Progenitor cell of endocrine pancreas (in vitro differentiated cells): ENCODE results near the gene CRLF2. TPM values are rescaled to one million over a fixed set of nuclear protein-coding genes. Genes with fewer than 3 reads are reported as not detected.

Experiments
- DNase-seq: peaks from one replicate; pipeline ENCODE4 v3.0.0; 2021; ENCODE audit warnings: low spot score; ENCODE audit not compliant: unreplicated experiment
- H3K27ac Mint-ChIP-seq: 2 replicates; pipeline ENCODE4 v1.8.0; 2021; ENCODE audit warnings: mild to moderate bottlenecking, moderate library complexity, mixed read lengths
- H3K27me3 Mint-ChIP-seq: 2 replicates; pipeline ENCODE4 v1.8.0; 2021; ENCODE audit warnings: mixed read lengths
- H3K36me3 Mint-ChIP-seq: 2 replicates; pipeline ENCODE4 v1.8.0; 2022; ENCODE audit warnings: mixed read lengths; ENCODE audit not compliant: insufficient read depth
- H3K4me1 Mint-ChIP-seq: 2 replicates; pipeline ENCODE4 v1.8.0; 2021; ENCODE audit warnings: low read depth, mixed read lengths
- H3K4me3 Mint-ChIP-seq: 2 replicates; pipeline ENCODE4 v1.8.0; 2021; ENCODE audit warnings: low read depth, mild to moderate bottlenecking, moderate library complexity, mixed read lengths
- H3K9me3 Mint-ChIP-seq: 2 replicates; pipeline ENCODE4 v1.8.0; 2021; ENCODE audit warnings: low read depth, mixed read lengths
- CTCF ChIP-seq: fragments of 200-600 bp; sonication (generic); IDR thresholded peaks from one replicate; pipeline ENCODE4 v1.5.0; 2021; ENCODE audit warnings: antibody characterized with exemption, mild to moderate bottlenecking; ENCODE audit not compliant: unreplicated experiment
- total RNA-seq: library from RNA; stranded (reverse); gene quantifications from 2 replicates; pipeline ENCODE4 v1.2.1, GENCODE V29; 2021

Gene CRLF2
- total RNA-seq, 1 donor from 2014 or later = not detected

DNA sequence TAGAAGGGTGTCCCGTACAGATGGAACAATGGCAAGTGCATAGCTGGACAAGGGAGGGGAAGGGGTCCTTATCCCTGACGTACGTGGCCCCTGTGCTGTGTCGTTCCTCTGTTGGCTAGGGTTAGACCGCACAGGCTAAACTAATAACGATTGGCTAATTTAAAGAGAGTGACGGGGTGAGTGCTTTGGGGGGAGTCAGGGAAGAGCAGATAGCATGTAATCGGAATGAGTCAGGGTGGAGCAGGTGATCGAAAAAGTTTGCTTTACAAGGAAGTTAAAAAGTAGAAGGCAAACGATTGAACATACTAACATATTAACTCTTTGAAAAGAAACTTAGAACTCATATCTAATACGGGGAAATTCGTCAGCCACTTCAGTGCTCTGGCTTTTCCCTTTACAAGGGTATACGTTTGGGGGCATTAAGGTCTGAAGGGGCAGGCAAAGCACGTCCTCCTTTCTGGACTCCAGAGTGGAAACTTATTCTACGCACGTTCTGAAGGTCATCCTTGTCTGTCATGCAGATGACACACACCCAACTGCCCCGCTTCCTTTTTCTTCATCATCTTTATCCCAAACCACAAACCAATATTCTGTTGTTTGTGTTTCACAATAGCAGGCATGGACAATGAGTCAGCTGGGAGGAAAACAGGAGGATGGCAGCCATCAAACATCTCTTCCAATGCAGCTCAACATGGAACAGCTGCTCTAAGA, 10.2 kb upstream of the CRLF2 start:
- Mint-ChIP-seq H3K27ac (no peak overlapping the region), H3K36me3 (no peaks in the 10 kb centered on the region), H3K27me3 (no peaks in the 10 kb centered on the region), H3K4me1 (no peaks in the 10 kb centered on the region), H3K4me3 (no peak overlapping the region), H3K9me3 (peaks cover 26% of the 10 kb centered on the region)
- DNase-seq = no peak
- no peak for TF ChIP-seq CTCF

DNA sequence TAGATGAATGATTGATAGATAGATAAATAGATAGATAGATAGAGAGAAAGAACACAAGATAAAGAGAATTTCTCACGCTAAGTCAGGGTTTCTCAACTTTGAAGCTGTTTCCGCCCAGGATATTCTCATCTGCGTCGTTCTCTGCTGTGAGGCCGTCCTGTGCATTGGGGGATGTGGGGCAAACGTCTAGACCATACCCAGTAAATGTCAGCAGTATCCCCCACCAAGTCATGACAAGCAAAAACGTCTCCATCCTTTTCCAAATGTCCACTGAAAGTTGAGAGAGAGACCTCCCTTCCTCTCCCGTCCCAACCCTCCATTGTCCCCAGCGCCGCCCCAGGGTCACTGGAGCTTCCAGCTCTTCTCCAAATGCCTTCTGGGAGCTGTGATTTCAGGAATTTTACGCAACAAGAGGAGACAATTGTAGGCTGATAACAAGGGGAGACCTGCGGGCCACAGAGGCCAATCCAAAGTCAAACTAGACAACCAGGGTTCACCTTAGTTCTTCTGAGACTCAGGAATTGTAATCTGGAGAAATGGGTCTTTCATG, 8.9 kb upstream of the CRLF2 start:
- no peak overlapping the region for H3K4me3 Mint-ChIP-seq
- no peak for DNase-seq
- no peak overlapping the region for H3K27ac Mint-ChIP-seq
- no peaks in the 10 kb centered on the region for H3K27me3 Mint-ChIP-seq
- no peak for TF ChIP-seq CTCF
- H3K36me3 Mint-ChIP-seq = no peaks in the 10 kb centered on the region
- no peaks in the 10 kb centered on the region for H3K4me1 Mint-ChIP-seq
- peaks cover 16% of the 10 kb centered on the region for H3K9me3 Mint-ChIP-seq

DNA sequence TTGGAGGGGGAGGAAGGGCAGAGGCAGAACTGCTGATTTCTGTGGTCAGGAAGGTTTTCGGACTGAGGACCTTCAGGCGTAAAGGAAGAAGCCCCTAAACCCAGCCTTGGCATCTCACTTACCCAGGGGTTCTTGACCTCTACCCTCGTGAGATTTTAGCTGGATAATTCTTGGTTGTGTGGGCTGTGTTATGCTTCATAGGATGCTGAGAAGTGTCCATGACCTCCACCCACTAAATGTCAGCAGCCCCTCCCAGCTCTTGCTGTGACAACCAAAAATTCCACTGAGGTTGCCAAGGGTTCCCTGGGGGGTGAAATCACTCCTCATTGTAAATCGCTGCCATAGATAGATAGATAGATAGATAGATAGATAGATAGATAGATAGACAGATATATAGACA, 5.8 kb upstream of the CRLF2 start:
- no peak for TF ChIP-seq CTCF
- no peak overlapping the region for H3K27ac Mint-ChIP-seq
- H3K36me3 Mint-ChIP-seq = no peaks in the 10 kb centered on the region
- no peak for DNase-seq
- H3K27me3 Mint-ChIP-seq = no peaks in the 10 kb centered on the region
- H3K4me1 Mint-ChIP-seq = no peaks in the 10 kb centered on the region
- H3K4me3 Mint-ChIP-seq = no peak overlapping the region
- peaks cover 10% of the 10 kb centered on the region for H3K9me3 Mint-ChIP-seq

DNA sequence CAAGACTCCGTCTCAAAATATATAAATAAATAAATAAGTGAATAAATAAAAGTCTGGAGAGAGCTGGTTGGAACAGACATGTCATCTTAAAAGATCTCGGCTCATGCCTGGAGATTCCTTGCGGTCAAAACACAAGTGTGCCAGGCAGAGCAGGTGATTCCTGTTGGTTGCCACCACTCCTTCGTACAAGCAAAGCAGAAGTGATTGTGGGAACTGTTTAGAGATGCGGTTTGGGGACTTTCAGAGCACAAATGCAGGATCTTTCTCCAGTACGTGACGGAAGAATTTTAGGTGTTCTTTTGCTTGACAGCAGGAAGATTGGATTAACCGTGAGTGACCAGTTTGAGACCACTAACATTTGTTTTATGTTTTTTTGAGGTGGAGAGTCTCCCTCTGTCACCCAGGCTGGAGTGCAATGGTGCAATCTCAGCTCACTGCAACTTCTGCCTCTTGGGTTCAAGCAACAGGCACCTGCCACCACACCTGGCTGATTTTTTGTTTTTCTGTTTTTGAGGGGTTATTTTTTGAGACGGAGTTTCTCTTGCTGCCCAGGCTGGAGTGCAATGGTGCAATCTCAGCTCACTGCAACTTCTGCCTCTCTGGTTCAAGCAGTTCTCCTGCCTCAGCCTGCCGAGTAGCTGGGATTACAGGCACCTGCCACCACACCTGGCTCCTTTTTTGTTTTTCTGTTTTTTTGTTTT, 2.8 kb upstream of the CRLF2 start:
- peaks cover 6% of the 10 kb centered on the region for H3K9me3 Mint-ChIP-seq
- DNase-seq = no peak
- H3K4me3 Mint-ChIP-seq = no peak overlapping the region
- no peak overlapping the region for H3K27ac Mint-ChIP-seq
- H3K4me1 Mint-ChIP-seq = no peaks in the 10 kb centered on the region
- no peak for TF ChIP-seq CTCF
- H3K27me3 Mint-ChIP-seq = no peaks in the 10 kb centered on the region
- H3K36me3 Mint-ChIP-seq = no peaks in the 10 kb centered on the region

GRCh38 chrX:1213971-1214370, 1.5 kb upstream of the CRLF2 start:
- H3K9me3 Mint-ChIP-seq = peaks cover 6% of the 10 kb centered on the region
- TF ChIP-seq CTCF = no peak
- no peak for DNase-seq
- H3K4me1 Mint-ChIP-seq = no peaks in the 10 kb centered on the region
- H3K36me3 Mint-ChIP-seq = no peaks in the 10 kb centered on the region
- H3K4me3 Mint-ChIP-seq = no peak overlapping the region
- H3K27me3 Mint-ChIP-seq = no peaks in the 10 kb centered on the region
- H3K27ac Mint-ChIP-seq = no peak overlapping the region
